Brain microvascular endothelial cell (primary cell): ENCODE results near the gene GNG13.

Source experiments
- DNase-seq: peaks from one replicate; pipeline ENCODE4 v3.0.0-alpha.2; 2020
- H3K27ac ChIP-seq: fragments of 250-450 bp; sonication (Bioruptor Pico); 2 replicates; pipeline ENCODE4 v1.5.1; 2020; ENCODE audit warnings: mild to moderate bottlenecking, moderate library complexity
- H3K27me3 ChIP-seq: fragments of 250-450 bp; sonication (Bioruptor Pico); replicated peaks from 2 replicates; pipeline ENCODE4 v1.5.1; 2020; ENCODE audit warnings: mild to moderate bottlenecking
- H3K36me3 ChIP-seq: fragments of 250-450 bp; sonication (Bioruptor Pico); replicated peaks from 2 replicates; pipeline ENCODE4 v1.5.1; 2020; ENCODE audit warnings: mild to moderate bottlenecking
- H3K4me3 ChIP-seq: 2 replicates; pipeline ENCODE4 v1.5.1; 2011; ENCODE audit warnings: low read depth, mild to moderate bottlenecking, control low read depth, low read length, moderate library complexity
- in situ Hi-C: cut with HindIII; loops from 2 replicates; pipeline ENCODE4 v1.10.0; 2017; ENCODE audit warnings: low sequenced_read_pairs, low pct_ligation_motif_present
- TF ChIP-seq, protein P1 (sequence below): IDR thresholded peaks from 2 replicates; pipeline ENCODE4 v1.5.1; 2011; ENCODE audit warnings: low read depth, mild to moderate bottlenecking, moderate library complexity, low read length, control low read depth, inconsistent platforms; ENCODE audit errors: missing control alignments

GNG13 gene

GRCh38 chr16:804193-805048 lies 3.9 kb upstream of the GNG13 start:
- in situ Hi-C loops = no loop called here

GRCh38 chr16:803754-804080 lies 3.2 kb upstream of the GNG13 start:
- peaks cover 29% of the 10 kb centered on the region for H3K27me3 ChIP-seq

More at GRCh38 chr16:804193-805048, 3.9 kb upstream of the GNG13 start:
- Histone ChIP-seq H3K27ac (no peak overlapping the region), H3K36me3 (no peaks in the 10 kb centered on the region), H3K4me3 (no peak overlapping the region), H3K27me3 (peaks cover 29% of the 10 kb centered on the region)
- TF ChIP-seq, protein P1, sequence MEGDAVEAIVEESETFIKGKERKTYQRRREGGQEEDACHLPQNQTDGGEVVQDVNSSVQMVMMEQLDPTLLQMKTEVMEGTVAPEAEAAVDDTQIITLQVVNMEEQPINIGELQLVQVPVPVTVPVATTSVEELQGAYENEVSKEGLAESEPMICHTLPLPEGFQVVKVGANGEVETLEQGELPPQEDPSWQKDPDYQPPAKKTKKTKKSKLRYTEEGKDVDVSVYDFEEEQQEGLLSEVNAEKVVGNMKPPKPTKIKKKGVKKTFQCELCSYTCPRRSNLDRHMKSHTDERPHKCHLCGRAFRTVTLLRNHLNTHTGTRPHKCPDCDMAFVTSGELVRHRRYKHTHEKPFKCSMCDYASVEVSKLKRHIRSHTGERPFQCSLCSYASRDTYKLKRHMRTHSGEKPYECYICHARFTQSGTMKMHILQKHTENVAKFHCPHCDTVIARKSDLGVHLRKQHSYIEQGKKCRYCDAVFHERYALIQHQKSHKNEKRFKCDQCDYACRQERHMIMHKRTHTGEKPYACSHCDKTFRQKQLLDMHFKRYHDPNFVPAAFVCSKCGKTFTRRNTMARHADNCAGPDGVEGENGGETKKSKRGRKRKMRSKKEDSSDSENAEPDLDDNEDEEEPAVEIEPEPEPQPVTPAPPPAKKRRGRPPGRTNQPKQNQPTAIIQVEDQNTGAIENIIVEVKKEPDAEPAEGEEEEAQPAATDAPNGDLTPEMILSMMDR = no peak
- no peak for DNase-seq

DNA sequence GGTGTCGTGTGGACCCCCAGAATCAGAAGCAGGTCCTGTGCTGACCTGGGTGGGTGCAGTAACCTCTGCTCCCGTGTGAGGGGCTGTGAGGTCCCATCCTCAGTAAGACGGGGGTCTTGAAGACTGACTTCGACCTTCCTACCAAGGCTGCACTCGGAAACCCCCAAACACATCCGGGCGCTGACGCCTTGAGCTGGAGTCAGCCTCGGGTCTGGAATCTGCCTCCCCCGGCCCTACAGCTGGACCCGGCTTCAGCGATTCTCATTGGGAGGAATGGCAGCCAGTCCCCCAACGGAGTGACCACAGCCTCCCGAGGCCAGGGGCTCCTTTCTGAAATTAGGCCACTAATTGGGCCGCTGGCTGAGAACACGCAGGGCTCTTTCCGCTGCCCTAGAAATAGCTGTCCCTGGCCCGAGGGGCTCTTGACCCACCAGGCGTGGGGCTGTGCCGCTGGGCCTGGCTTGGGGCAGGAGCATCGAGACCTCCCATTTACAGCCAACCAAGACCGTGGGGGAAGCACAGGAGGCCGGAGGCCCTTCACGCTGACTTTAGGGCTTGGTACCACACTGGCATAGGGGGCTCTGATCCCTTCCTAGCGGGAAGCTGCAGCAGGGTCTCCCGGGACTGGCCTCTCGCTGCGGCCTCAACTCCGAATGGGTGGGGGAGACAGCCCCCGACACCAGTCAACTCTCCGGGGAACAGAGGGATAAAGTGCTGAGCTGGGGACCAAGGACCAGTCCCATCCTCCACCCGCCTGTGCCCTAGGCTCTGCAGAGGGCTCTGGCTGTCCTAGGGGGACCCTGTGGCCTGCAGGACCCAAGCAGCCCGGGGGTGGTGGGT lies 2.6 kb upstream of the GNG13 start:
- Histone ChIP-seq H3K27ac (no peak overlapping the region), H3K4me3 (no peak overlapping the region), H3K36me3 (no peaks in the 10 kb centered on the region), H3K27me3 (peaks cover 29% of the 10 kb centered on the region)
- DNase-seq = no peak
- in situ Hi-C loops = no loop called here
- TF ChIP-seq, protein P1 = no peak

More at GRCh38 chr16:803754-804080, 3.2 kb upstream of the GNG13 start:
- H3K4me3 ChIP-seq = no peak overlapping the region
- no peak overlapping the region for H3K27ac ChIP-seq
- TF ChIP-seq, protein P1 = no peak
- no peak for DNase-seq
- in situ Hi-C loops = no loop called here
- H3K36me3 ChIP-seq = no peaks in the 10 kb centered on the region

DNA sequence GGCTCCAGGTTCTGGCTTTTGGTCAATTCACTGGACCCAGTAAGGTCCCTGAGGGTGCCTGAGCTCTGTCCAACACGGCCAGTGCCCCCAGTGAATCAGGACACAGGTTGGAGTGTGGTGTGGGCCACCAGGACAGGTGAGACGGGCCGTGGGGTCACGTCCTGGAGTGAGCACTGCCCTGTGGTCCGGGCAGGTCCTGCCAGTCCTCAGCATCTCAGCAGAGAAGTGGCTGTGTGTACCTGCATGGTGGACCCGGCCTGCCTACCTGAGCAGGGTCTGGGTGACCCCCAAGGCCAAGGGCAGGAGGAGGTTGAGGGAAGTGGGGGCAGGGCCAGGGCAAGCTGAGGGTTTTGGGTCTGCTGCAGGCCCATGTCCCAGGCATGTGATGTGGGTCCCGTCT lies 1.9 kb upstream of the GNG13 start:
- DNase-seq = no peak

GRCh38 chr16:801584-802363 lies 1.2 kb upstream of the GNG13 start:
- DNase-seq = no peak
- TF ChIP-seq, protein P1 = no peak
- H3K36me3 ChIP-seq = no peaks in the 10 kb centered on the region
- H3K4me3 ChIP-seq = no peak overlapping the region
- in situ Hi-C loops = no loop called here
- H3K27me3 ChIP-seq = peaks cover 29% of the 10 kb centered on the region
- no peak overlapping the region for H3K27ac ChIP-seq

More for the DNA sequence above, 1.9 kb upstream of the GNG13 start:
- Histone ChIP-seq H3K4me3 (no peak overlapping the region), H3K27me3 (peaks cover 29% of the 10 kb centered on the region), H3K27ac (no peak overlapping the region), H3K36me3 (no peaks in the 10 kb centered on the region)
- TF ChIP-seq, protein P1 = no peak
- in situ Hi-C loops = no loop called here
